Suprapubic skin (tissue), 4 donors: ENCODE data around the gene IQCH.

ENCODE experiments used
- CTCF ChIP-seq, 2 donors: fragments of 200-600 bp in 1 of 2; fragments of 450-650 bp in 1 of 2; sonication (generic) in 1 of 2; IDR thresholded peaks; one replicate each; pipeline ENCODE4 v1.5.1; 2016 to 2019; ENCODE audit warnings: antibody characterized with exemption in 2 of 2, mild to moderate bottlenecking in 1 of 2, moderate library complexity in 1 of 2
- EP300 ChIP-seq: sonication (generic); formaldehyde crosslinking; IDR thresholded peaks from one replicate; pipeline ENCODE4 v1.6.1; 2017; ENCODE audit warnings: antibody characterized with exemption
- POLR2AphosphoS5 ChIP-seq, 3 donors: sonication (generic); formaldehyde crosslinking; IDR thresholded peaks; one replicate each; pipeline ENCODE4 v1.6.1; 2017; ENCODE audit warnings: antibody characterized with exemption in 3 of 3

- TF ChIP-seq CTCF (IDR thresholded peaks at IDR 0.05) (no peak), POLR2AphosphoS5 (IDR thresholded peaks at IDR 0.05) (no peak), EP300 (no peak)
Observed at GRCh38 chr15:67350042-67350441, 95.5 kb downstream of the IQCH start.
